ENCODE data around the gene GGT7. TPM values are rescaled to one million over a fixed set of nuclear protein-coding genes. Genes with fewer than 3 reads are reported as not detected.

The GGT7 gene
- total and polyA plus RNA-seq, 9 of the 15 experiments (the other 6 are each of a cell fraction or from before 2014, with no cell fraction given): 0.04 to 18.3 (median 5.9) TPM

GRCh38 chr20:34797012-34797995 is 75.4 kb downstream of the GGT7 start (continued):
- TF ChIP-seq ARID4B (CRISPR knock-in tag; IDR thresholded peaks at IDR 0.05) (no peak), ZNF197 (CRISPR knock-in tag; IDR thresholded peaks at IDR 0.05; ENCODE audit: low read depth) (no peak), ZNF584 (CRISPR knock-in tag; IDR thresholded peaks at IDR 0.05; ENCODE audit: low read depth) (no peak), VEZF1 (CRISPR knock-in tag; IDR thresholded peaks at IDR 0.05) (no peak), PBX2 (CRISPR knock-in tag; IDR thresholded peaks at IDR 0.05; ENCODE audit: low read depth) (no peak), PBX2 (tag; conservative IDR thresholded peaks at IDR 0.05; ENCODE audit: low read depth) (0 out of 2 replicates have a peak, but pooled peaks have one; percentile 44), ZBTB12 (CRISPR knock-in tag; IDR thresholded peaks at IDR 0.05) (no peak), HCFC1 (IDR thresholded peaks at IDR 0.05; ENCODE audit: low read depth, low read length) (no peak), SMARCC2 (IDR thresholded peaks at IDR 0.05; ENCODE audit: low read depth) (0 out of 2 replicates have a peak, but pooled peaks have one; percentile 43), KLF13 (tag; IDR thresholded peaks at IDR 0.05; ENCODE audit: borderline replicate concordance, low read depth) (no peak), MAFF (IDR thresholded peaks at IDR 0.05; ENCODE audit: low read length) (peak; percentile 48), TEAD4 (IDR thresholded peaks at IDR 0.05; ENCODE audit: low read length) (peak; percentile 56; the same call in 1 of the 2 replicates), TEAD4 (CRISPR knock-in tag; IDR thresholded peaks at IDR 0.05; ENCODE audit: borderline replicate concordance) (no peak), MAX (CRISPR knock-in tag; IDR thresholded peaks at IDR 0.05) (peak; percentile 79), MAFK (IDR thresholded peaks at IDR 0.05; ENCODE audit: low read length) (peak; percentile 62)
